ENCODE data around the gene FSTL5. TPM values are rescaled to one million over a fixed set of nuclear protein-coding genes. Genes with fewer than 3 reads are reported as not detected.
A peak's percentile ranks its signal among the peaks of the same experiment; 100 is the strongest.

Gene FSTL5
- total RNA-seq, 1 experiment from 2014 or later: not detected

DNA sequence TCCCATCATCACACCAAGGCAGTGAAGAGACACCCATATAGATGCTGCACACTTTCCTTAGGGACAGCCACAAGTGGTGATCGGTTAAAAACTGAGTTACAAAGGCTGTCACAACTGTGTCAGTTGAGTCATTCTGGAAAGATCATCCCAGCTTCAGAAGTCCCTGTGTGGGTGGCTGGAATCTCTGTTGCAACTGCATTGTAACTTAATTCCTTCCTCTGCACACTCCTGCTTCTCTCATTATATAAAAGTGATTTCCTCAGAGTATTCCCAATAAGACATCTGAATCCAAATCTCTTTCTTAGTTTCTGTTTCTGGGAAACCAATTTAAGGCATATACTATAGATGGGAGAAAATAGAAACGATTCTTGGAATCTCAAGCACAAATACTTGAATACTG is 88.1 kb downstream of the FSTL5 start:
- Histone ChIP-seq H3K36me3 (ENCODE audit: control insufficient read depth in 1 of 2, insufficient read depth in 2 of 2, low read length in 2 of 2) (no peaks in the 10 kb centered on the region), H3K4me1 (ENCODE audit: control insufficient read depth in 1 of 2, insufficient read depth in 2 of 2, low read length in 2 of 2) (no peaks in the 10 kb centered on the region), H3K4me2 (ENCODE audit: low read length) (no peak overlapping the region), H3K9ac (ENCODE audit: low read length) (no peak overlapping the region), H3K9me3 (ENCODE audit: control insufficient read depth in 1 of 2, insufficient read depth in 1 of 2, low read depth in 1 of 2, low read length in 2 of 2) (no peaks in the 10 kb centered on the region), H3K27me3 (ENCODE audit: insufficient read depth, low read length) (no peaks in the 10 kb centered on the region), H3K27ac (ENCODE audit: low read depth, low read length) (no peak overlapping the region), H4K20me1 (ENCODE audit: insufficient read depth) (no peaks in the 10 kb centered on the region), H2AFZ (ENCODE audit: low read depth, low read length, poor library complexity, severe bottlenecking) (no peak overlapping the region), H3K79me2 (ENCODE audit: insufficient read depth, low read length) (no peaks in the 10 kb centered on the region), H3K9me2 (ENCODE audit: insufficient read depth) (no peaks in the 10 kb centered on the region), H3K4me3 (replicated peaks in 1 of 2; ENCODE audit: low read depth in 1 of 2, low read length in 2 of 2) (no peak overlapping the region)
- ChIA-PET POLR2A (no interaction called here), CTCF (no interaction called here), RAD21 (ENCODE audit: low non-redundant PET in 1 of 2, low total read pairs in 2 of 2, uncharacterized antibody in 2 of 2, unreplicated experiment in 2 of 2) (no interaction called here)
- no peak for ATAC-seq
- no peak for TF ChIP-seq ZFX (IDR thresholded peaks at IDR 0.05)
- no peak for TF ChIP-seq ELF1 (IDR thresholded peaks at IDR 0.05; ENCODE audit: borderline replicate concordance, low read depth)
- TF ChIP-seq CBX3 (IDR thresholded peaks at IDR 0.05; ENCODE audit: low read depth): no peak
- no peak for TF ChIP-seq SIN3A (IDR thresholded peaks at IDR 0.05; ENCODE audit: low read depth)
- peak; percentile 51 for TF ChIP-seq CEBPB (IDR thresholded peaks at IDR 0.05; ENCODE audit: low read depth)
- no peak for TF ChIP-seq POLR2A (IDR thresholded peaks at IDR 0.05; ENCODE audit: borderline replicate concordance, extremely low read depth, insufficient read depth, insufficient read length)
- TF ChIP-seq FOSL1 (IDR thresholded peaks at IDR 0.05; ENCODE audit: low read depth): 0 out of 2 replicates have a peak, but pooled peaks have one; percentile 6
- TF ChIP-seq, protein P1, sequence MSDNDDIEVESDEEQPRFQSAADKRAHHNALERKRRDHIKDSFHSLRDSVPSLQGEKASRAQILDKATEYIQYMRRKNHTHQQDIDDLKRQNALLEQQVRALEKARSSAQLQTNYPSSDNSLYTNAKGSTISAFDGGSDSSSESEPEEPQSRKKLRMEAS (IDR thresholded peaks at IDR 0.05): no peak
- no peak for TF ChIP-seq JUND (IDR thresholded peaks at IDR 0.05)
- TF ChIP-seq, protein P2, sequence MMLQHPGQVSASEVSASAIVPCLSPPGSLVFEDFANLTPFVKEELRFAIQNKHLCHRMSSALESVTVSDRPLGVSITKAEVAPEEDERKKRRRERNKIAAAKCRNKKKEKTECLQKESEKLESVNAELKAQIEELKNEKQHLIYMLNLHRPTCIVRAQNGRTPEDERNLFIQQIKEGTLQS (IDR thresholded peaks at IDR 0.05): no peak
- no peak for TF ChIP-seq ZNF274 (IDR thresholded peaks at IDR 0.05; ENCODE audit: low read depth, low read length)
- peak; percentile 67 for TF ChIP-seq EGR1 (IDR thresholded peaks at IDR 0.05; ENCODE audit: low read depth)
- no TSS peak for BruUV-seq (replicated peaks)
- DNase-seq (ENCODE audit: low read depth, low spot score): no peak
- intact Hi-C loops (cut with micrococcal nuclease): no loop called here

DNA sequence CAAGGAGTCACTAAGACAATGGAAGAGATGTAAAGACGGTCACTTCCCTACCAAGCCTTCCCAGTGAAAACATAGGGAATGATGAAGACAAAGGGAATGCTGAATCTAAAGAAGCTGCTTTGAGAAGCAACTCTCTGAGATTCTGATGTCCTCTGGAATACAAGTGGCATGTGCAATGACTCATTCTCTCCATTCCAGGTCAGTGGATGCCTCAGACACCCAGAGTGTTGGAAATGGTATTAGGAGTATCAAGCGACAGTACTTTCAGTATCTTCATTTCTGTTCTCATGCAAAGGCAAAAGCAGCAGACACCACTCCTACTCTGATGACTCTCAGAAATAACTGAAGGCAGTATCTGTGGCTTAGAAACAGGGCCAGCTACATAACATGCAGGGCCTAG is 102.6 kb downstream of the FSTL5 start:
- CTCF ChIA-PET: no interaction called here
- POLR2A ChIA-PET: no interaction called here
- H3K4me2 ChIP-seq (ENCODE audit: low read length): peak overlapping the region; percentile 10; the same call in 1 of the 2 replicates
- peaks cover 0 to 7% of the 10 kb centered on the region in 2 experiments; a peak in 2 of 4 replicates for H3K4me1 ChIP-seq (ENCODE audit: control insufficient read depth in 1 of 2, insufficient read depth in 2 of 2, low read length in 2 of 2)
- no peaks in the 10 kb centered on the region for H3K9me3 ChIP-seq (ENCODE audit: control insufficient read depth in 1 of 2, insufficient read depth in 1 of 2, low read depth in 1 of 2, low read length in 2 of 2)
- no peak overlapping the region for H3K27ac ChIP-seq (ENCODE audit: low read depth, low read length)
- peak; percentile 32 for DNase-seq (ENCODE audit: low read depth, low spot score)
- no peaks in the 10 kb centered on the region for H3K79me2 ChIP-seq (ENCODE audit: insufficient read depth, low read length)
- ATAC-seq: peak; percentile 73
- RAD21 ChIA-PET (ENCODE audit: low non-redundant PET in 1 of 2, low total read pairs in 2 of 2, uncharacterized antibody in 2 of 2, unreplicated experiment in 2 of 2): no interaction called here
- intact Hi-C loops (cut with micrococcal nuclease): no loop called here
- no TSS peak for BruUV-seq (replicated peaks)
- H3K9me2 ChIP-seq (ENCODE audit: insufficient read depth): no peaks in the 10 kb centered on the region
- TF ChIP-seq ELF1 (IDR thresholded peaks at IDR 0.05; ENCODE audit: borderline replicate concordance, low read depth) (no peak), JUND (IDR thresholded peaks at IDR 0.05) (peak; percentile 60), ZFX (IDR thresholded peaks at IDR 0.05) (no peak), FOSL1 (IDR thresholded peaks at IDR 0.05; ENCODE audit: low read depth) (peak; percentile 55), SP1 (IDR thresholded peaks at IDR 0.05; ENCODE audit: low read depth) (no peak), YY1 (IDR thresholded peaks at IDR 0.05; ENCODE audit: extremely low read depth, insufficient replicate concordance, low read depth, low read length) (no peak)
- TF ChIP-seq, protein P3, sequence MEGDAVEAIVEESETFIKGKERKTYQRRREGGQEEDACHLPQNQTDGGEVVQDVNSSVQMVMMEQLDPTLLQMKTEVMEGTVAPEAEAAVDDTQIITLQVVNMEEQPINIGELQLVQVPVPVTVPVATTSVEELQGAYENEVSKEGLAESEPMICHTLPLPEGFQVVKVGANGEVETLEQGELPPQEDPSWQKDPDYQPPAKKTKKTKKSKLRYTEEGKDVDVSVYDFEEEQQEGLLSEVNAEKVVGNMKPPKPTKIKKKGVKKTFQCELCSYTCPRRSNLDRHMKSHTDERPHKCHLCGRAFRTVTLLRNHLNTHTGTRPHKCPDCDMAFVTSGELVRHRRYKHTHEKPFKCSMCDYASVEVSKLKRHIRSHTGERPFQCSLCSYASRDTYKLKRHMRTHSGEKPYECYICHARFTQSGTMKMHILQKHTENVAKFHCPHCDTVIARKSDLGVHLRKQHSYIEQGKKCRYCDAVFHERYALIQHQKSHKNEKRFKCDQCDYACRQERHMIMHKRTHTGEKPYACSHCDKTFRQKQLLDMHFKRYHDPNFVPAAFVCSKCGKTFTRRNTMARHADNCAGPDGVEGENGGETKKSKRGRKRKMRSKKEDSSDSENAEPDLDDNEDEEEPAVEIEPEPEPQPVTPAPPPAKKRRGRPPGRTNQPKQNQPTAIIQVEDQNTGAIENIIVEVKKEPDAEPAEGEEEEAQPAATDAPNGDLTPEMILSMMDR (IDR thresholded peaks at IDR 0.05 in 2 of 3, conservative IDR thresholded peaks at IDR 0.05 in 1 of 3; ENCODE audit: borderline replicate concordance in 1 of 3, insufficient read depth in 1 of 3, low read depth in 2 of 3, low read length in 2 of 3): no peak
- TF ChIP-seq, protein P2 (IDR thresholded peaks at IDR 0.05): no peak
- TF ChIP-seq, protein P4, sequence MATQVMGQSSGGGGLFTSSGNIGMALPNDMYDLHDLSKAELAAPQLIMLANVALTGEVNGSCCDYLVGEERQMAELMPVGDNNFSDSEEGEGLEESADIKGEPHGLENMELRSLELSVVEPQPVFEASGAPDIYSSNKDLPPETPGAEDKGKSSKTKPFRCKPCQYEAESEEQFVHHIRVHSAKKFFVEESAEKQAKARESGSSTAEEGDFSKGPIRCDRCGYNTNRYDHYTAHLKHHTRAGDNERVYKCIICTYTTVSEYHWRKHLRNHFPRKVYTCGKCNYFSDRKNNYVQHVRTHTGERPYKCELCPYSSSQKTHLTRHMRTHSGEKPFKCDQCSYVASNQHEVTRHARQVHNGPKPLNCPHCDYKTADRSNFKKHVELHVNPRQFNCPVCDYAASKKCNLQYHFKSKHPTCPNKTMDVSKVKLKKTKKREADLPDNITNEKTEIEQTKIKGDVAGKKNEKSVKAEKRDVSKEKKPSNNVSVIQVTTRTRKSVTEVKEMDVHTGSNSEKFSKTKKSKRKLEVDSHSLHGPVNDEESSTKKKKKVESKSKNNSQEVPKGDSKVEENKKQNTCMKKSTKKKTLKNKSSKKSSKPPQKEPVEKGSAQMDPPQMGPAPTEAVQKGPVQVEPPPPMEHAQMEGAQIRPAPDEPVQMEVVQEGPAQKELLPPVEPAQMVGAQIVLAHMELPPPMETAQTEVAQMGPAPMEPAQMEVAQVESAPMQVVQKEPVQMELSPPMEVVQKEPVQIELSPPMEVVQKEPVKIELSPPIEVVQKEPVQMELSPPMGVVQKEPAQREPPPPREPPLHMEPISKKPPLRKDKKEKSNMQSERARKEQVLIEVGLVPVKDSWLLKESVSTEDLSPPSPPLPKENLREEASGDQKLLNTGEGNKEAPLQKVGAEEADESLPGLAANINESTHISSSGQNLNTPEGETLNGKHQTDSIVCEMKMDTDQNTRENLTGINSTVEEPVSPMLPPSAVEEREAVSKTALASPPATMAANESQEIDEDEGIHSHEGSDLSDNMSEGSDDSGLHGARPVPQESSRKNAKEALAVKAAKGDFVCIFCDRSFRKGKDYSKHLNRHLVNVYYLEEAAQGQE (IDR thresholded peaks at IDR 0.05; ENCODE audit: low read depth): no peak
- H2AFZ ChIP-seq (ENCODE audit: low read depth, low read length, poor library complexity, severe bottlenecking): peak overlapping the region; percentile 71
- H3K4me3 ChIP-seq (replicated peaks in 1 of 2; ENCODE audit: low read depth in 1 of 2, low read length in 2 of 2): no peak overlapping the region
- no peaks in the 10 kb centered on the region for H4K20me1 ChIP-seq (ENCODE audit: insufficient read depth)
- H3K9ac ChIP-seq (ENCODE audit: low read length): no peak overlapping the region
- H3K27me3 ChIP-seq (ENCODE audit: insufficient read depth, low read length): no peaks in the 10 kb centered on the region
- H3K36me3 ChIP-seq (ENCODE audit: control insufficient read depth in 1 of 2, insufficient read depth in 2 of 2, low read length in 2 of 2): no peaks in the 10 kb centered on the region
